Measurements from ENCODE around the gene MAP2K5.

DNA sequence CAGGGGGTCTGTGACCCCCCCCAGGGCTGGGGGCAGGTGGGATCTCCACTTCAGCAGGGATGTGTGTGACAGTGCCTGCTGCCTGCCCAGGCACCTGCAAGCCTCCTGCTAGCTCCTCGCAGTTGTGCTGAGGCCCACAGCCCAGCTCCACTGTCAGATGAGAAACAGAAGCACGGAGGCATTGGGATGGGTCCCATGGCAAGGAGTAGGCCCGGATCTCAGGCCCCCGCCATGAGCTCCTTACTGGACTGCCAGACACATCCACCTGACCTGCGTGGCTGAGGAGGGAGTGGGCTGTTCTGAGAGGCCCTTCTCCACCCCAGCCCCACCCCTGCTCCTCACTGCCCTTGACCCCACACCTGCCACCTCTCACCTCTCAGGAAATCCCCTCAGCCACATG lies 264.6 kb downstream of the MAP2K5 start:
- TF ChIP-seq GATA2 (IDR thresholded peaks at IDR 0.05; ENCODE audit: low read depth, low read length) = no peak
- no peak for TF ChIP-seq GATA3 (IDR thresholded peaks at IDR 0.05; ENCODE audit: low read depth, low read length)

All from SH-SY5Y (cell line).